ENCODE data around the gene SPTLC3. TPM values are rescaled to one million over a fixed set of nuclear protein-coding genes. Genes with fewer than 3 reads are reported as not detected.

SPTLC3 gene
- total and polyA plus RNA-seq, 7 donors, result 0.92 to 8.4 (median 4.6) TPM

DNA sequence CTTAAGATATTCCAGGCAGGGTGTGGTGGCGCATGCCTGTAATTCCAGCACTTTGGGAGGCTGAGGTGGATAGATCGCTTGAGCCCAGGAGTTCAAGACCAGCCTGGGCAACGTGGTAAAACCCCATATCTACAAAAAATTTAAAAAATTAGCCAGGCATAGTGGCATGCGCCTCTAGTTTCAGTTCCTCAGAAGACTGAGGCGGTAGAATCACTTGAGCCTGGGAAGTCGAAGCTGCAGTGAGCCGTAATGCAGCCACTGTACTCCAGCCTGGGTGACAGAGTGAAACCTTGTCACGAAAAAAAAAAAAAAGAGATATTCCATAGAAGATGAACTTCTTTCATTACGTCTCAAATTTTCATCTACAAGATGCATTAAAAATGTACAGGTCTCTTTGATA, 165.6 kb downstream of the SPTLC3 start:
- intact Hi-C loops (cut with DNase I), result no loop called here
- Histone ChIP-seq H3K36me3 (no peaks in the 10 kb centered on the region), H3K27ac (no peak overlapping the region), H3K4me3 (no peak overlapping the region), H3K4me1 (no peaks in the 10 kb centered on the region), H3K27me3 (no peaks in the 10 kb centered on the region), H3K9me3 (peaks cover 0 to 2% (median 0%) of the 10 kb centered on the region in 4 donors)
- 88 to 92% methylated on average over 9 of the region's 9 CpGs for WGBS, 2 donors
- no peak for DNase-seq
- TF ChIP-seq POLR2AphosphoS5 (IDR thresholded peaks at IDR 0.05), result no peak
- TF ChIP-seq, protein P1, sequence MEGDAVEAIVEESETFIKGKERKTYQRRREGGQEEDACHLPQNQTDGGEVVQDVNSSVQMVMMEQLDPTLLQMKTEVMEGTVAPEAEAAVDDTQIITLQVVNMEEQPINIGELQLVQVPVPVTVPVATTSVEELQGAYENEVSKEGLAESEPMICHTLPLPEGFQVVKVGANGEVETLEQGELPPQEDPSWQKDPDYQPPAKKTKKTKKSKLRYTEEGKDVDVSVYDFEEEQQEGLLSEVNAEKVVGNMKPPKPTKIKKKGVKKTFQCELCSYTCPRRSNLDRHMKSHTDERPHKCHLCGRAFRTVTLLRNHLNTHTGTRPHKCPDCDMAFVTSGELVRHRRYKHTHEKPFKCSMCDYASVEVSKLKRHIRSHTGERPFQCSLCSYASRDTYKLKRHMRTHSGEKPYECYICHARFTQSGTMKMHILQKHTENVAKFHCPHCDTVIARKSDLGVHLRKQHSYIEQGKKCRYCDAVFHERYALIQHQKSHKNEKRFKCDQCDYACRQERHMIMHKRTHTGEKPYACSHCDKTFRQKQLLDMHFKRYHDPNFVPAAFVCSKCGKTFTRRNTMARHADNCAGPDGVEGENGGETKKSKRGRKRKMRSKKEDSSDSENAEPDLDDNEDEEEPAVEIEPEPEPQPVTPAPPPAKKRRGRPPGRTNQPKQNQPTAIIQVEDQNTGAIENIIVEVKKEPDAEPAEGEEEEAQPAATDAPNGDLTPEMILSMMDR (IDR thresholded peaks at IDR 0.05), result no peak
- no peak for TF ChIP-seq POLR2A (IDR thresholded peaks at IDR 0.05)
- no peak for TF ChIP-seq EP300 (IDR thresholded peaks at IDR 0.05)

DNA sequence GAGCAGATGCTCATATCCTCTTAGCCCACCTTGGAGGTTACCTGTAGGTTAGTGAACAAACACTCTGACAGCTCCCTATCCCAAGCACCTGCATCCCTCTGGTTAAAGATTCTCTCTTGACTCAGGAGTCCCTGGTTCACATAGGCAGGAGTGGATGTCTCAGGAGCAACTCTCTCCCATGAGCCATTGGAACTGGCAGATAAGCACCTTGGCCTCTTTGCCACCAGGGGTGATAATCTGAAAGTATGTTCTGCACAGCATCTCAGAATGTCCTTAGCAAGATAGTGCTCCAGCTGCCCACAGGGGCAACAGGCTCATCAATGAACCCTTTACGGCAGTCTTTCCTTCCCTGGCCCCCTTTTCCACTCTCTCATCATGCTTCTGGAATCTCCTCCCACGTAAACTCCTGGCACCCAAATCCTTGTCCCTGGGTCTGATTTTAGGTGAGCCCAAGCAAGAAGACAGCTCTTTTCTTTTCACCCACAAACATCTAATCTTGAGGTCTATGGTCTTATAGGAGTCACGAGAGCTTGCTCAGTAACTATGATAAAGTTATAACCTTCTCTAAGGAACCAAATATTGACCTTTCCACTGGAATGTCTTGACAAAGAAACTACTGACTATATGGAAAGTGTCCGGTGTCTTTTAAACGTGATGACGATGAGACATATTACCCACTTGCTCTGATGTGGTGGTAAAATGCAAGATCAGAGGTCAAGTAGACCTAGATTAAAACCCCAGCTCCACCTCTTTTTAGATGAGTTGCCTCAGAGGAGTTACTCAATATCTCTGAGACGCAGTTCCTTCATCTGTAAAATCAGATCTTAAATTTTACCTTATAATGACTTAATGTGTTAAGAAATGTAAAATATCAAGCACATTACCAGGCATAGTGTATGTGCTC, 172.5 kb downstream of the SPTLC3 start:
- no peak for DNase-seq
- H3K9me3 ChIP-seq, result peaks cover 0 to 2% (median 0%) of the 10 kb centered on the region in 4 donors
- intact Hi-C loops (cut with DNase I), result no loop called here
- H3K27me3 ChIP-seq, result no peaks in the 10 kb centered on the region
- 54 to 67% methylated on average over 7 of the region's 7 CpGs for WGBS, 2 donors
- H3K4me1 ChIP-seq, result no peaks in the 10 kb centered on the region
- no peak overlapping the region for H3K4me3 ChIP-seq
- TF ChIP-seq POLR2A (IDR thresholded peaks at IDR 0.05) (no peak), EP300 (IDR thresholded peaks at IDR 0.05) (no peak), POLR2AphosphoS5 (IDR thresholded peaks at IDR 0.05) (no peak)
- TF ChIP-seq, protein P1 (IDR thresholded peaks at IDR 0.05), result no peak
- no peak overlapping the region for H3K27ac ChIP-seq
- no peaks in the 10 kb centered on the region for H3K36me3 ChIP-seq

- H3K36me3 ChIP-seq, result no peaks in the 10 kb centered on the region
- no peak overlapping the region for H3K27ac ChIP-seq
- no peaks in the 10 kb centered on the region for H3K4me1 ChIP-seq
- TF ChIP-seq POLR2AphosphoS5 (IDR thresholded peaks at IDR 0.05) (no peak), EP300 (IDR thresholded peaks at IDR 0.05) (no peak), POLR2A (IDR thresholded peaks at IDR 0.05) (no peak)
- TF ChIP-seq, protein P1 (IDR thresholded peaks at IDR 0.05), result no peak
- DNase-seq, result no peak
- no peak overlapping the region for H3K4me3 ChIP-seq
- H3K9me3 ChIP-seq, result no peaks in the 10 kb centered on the region
- intact Hi-C loops (cut with DNase I), result no loop called here
- WGBS, 2 donors, result 64 to 77% methylated on average over 1 of the region's 1 CpG
- H3K27me3 ChIP-seq, result no peaks in the 10 kb centered on the region
These were observed 174.2 kb downstream of the SPTLC3 start for GRCh38 chr20:13183005-13183404.

- intact Hi-C loops (cut with DNase I), result no loop called here
- 67 to 80% methylated on average over 3 of the region's 3 CpGs for WGBS, 2 donors
- TF ChIP-seq POLR2AphosphoS5 (IDR thresholded peaks at IDR 0.05) (no peak), EP300 (IDR thresholded peaks at IDR 0.05) (no peak), POLR2A (IDR thresholded peaks at IDR 0.05) (no peak)
- TF ChIP-seq, protein P1 (IDR thresholded peaks at IDR 0.05), result no peak
- no peaks in the 10 kb centered on the region for H3K4me1 ChIP-seq
- H3K36me3 ChIP-seq, result no peaks in the 10 kb centered on the region
- no peak overlapping the region for H3K27ac ChIP-seq
- H3K4me3 ChIP-seq, result no peak overlapping the region
- H3K27me3 ChIP-seq, result no peaks in the 10 kb centered on the region
- no peak for DNase-seq
- no peaks in the 10 kb centered on the region for H3K9me3 ChIP-seq
These were observed 177.4 kb downstream of the SPTLC3 start for GRCh38 chr20:13186043-13186774.

Measured in sigmoid colon (tissue), 7 donors.